HG02571 (cell line): ENCODE results near the gene AQP7.
"Not testable (repeated sequence)": the region's sequence is repeated elsewhere in the genome, so short reads cannot be mapped to it uniquely, and the experiment has no call there.

Experiments
- ATAC-seq: cut with Tn5 transposase; IDR thresholded peaks from one replicate; pipeline ENCODE4 v1.9.1; 2021; ENCODE audit warnings: mild to moderate bottlenecking, moderate library complexity; ENCODE audit not compliant: unreplicated experiment

The AQP7 gene

GRCh38 chr9:33434317-33435105, 32.1 kb upstream of the AQP7 start:
- no peak for ATAC-seq

- ATAC-seq: no peak
Observed at GRCh38 chr9:33433871-33434270, 31.5 kb upstream of the AQP7 start.

- ATAC-seq: no peak
Observed at GRCh38 chr9:33431420-33431819, 29.1 kb upstream of the AQP7 start.

- no peak for ATAC-seq
Observed at GRCh38 chr9:33430942-33431341, 28.6 kb upstream of the AQP7 start.

- no peak for ATAC-seq
Observed at GRCh38 chr9:33429256-33429985, 27.1 kb upstream of the AQP7 start.

- no peak for ATAC-seq
Observed at GRCh38 chr9:33426843-33427293, 24.5 kb upstream of the AQP7 start.

GRCh38 chr9:33425128-33425533, 22.8 kb upstream of the AQP7 start:
- ATAC-seq: no peak

- not testable (repeated sequence) for ATAC-seq
Observed at GRCh38 chr9:33424492-33424891, 22.1 kb upstream of the AQP7 start.

- not testable (repeated sequence) for ATAC-seq
Observed at GRCh38 chr9:33424043-33424442, 21.7 kb upstream of the AQP7 start.

GRCh38 chr9:33419708-33420303, 17.4 kb upstream of the AQP7 start:
- ATAC-seq: no peak

GRCh38 chr9:33418090-33418489, 15.7 kb upstream of the AQP7 start:
- no peak for ATAC-seq

GRCh38 chr9:33416996-33417395, 14.6 kb upstream of the AQP7 start:
- ATAC-seq: no peak

GRCh38 chr9:33415501-33416038, 13.2 kb upstream of the AQP7 start:
- ATAC-seq: no peak

GRCh38 chr9:33414889-33415500, 12.6 kb upstream of the AQP7 start:
- no peak for ATAC-seq

- no peak for ATAC-seq
Observed at GRCh38 chr9:33414268-33414667, 11.9 kb upstream of the AQP7 start.

- no peak for ATAC-seq
Observed at GRCh38 chr9:33408087-33408486, 5.7 kb upstream of the AQP7 start.

- ATAC-seq: no peak
Observed at GRCh38 chr9:33407061-33407460, 4.7 kb upstream of the AQP7 start.

GRCh38 chr9:33404788-33405362, 2.5 kb upstream of the AQP7 start:
- ATAC-seq: no peak

GRCh38 chr9:33403941-33404787, 1.8 kb upstream of the AQP7 start:
- no peak for ATAC-seq

GRCh38 chr9:33401809-33402208, 559 bp downstream of the AQP7 start:
- not testable (repeated sequence) for ATAC-seq
